Stimulated activated memory B cell treated with anti-CD40 and anti-IgM and Interleukin-4, amounts not matched to agents 10 μg/mL and 1 μg/mL and 100 μg/mL, for 72 hours (primary cell): ENCODE results near the gene RNF145.
"Not testable (repeated sequence)": the region's sequence is repeated elsewhere in the genome, so short reads cannot be mapped to it uniquely, and the experiment has no call there.

Experiments used
- ATAC-seq: fragments of 150-1000 bp; cut with Tn5 transposase; 2 replicates; pipeline ENCODE4 v1.10.0; 2021
- H3K27ac Mint-ChIP-seq: one replicate; pipeline ENCODE4 v1.8.0; 2022; ENCODE audit warnings: mild to moderate bottlenecking, mixed read lengths
- H3K27me3 Mint-ChIP-seq: one replicate; pipeline ENCODE4 v1.8.0; 2022; ENCODE audit warnings: mixed read lengths
- H3K36me3 Mint-ChIP-seq: one replicate; pipeline ENCODE4 v1.8.0; 2022; ENCODE audit warnings: mixed read lengths
- H3K4me1 Mint-ChIP-seq: one replicate; pipeline ENCODE4 v1.8.0; 2022; ENCODE audit warnings: mixed read lengths
- H3K4me3 Mint-ChIP-seq: one replicate; pipeline ENCODE4 v1.8.0; 2022; ENCODE audit warnings: mild to moderate bottlenecking, moderate library complexity, mixed read lengths
- H3K9me3 Mint-ChIP-seq: one replicate; pipeline ENCODE4 v1.8.0; 2022; ENCODE audit warnings: mixed read lengths

The RNF145 gene

GRCh38 chr5:159163027-159163700, 46.2 kb downstream of the RNF145 start:
- Mint-ChIP-seq H3K4me1 (peaks cover 13% of the 10 kb centered on the region), H3K27me3 (no peaks in the 10 kb centered on the region), H3K27ac (peak overlapping the region; percentile 42), H3K36me3 (peaks cover 32% of the 10 kb centered on the region), H3K4me3 (no peak overlapping the region), H3K9me3 (no peaks in the 10 kb centered on the region)
- ATAC-seq = peak; percentile 36

DNA sequence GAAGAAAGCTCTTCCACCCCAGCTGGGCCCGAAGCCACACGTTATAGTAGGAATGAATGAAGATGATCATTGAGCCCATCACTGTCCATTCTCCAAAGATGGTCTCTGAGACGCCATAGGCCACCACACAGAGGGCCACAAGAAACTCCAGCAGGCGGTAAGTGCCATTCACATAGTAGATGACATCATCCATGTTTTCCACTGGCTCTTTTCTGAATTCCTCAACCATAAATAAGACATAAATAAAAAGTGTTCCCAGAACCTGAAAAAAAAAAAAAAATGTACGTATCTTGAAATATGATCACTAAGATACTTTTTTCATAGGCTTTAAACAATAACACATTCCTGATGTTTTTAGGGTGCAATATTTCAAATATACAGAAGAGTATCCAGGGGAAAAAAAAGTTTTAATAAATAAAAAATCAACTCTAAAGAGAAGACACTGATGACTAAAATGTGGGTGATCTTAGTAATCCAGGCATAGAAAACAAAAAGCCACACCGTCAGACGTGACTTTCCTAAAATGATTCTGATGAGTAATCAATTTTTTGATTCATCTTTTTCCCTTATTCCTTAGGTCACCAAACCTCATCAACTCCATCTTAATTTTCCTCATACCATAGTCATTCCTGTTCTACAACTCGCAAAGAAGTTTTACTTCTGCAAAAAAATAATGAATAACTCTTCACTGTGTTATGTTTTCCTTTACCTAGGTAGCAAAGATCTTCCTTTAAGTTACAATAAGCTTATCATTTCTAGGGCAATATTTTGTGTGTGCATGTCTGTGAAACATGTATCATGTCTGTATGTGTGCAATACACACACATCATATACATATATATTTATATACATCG, 47.8 kb downstream of the RNF145 start:
- Mint-ChIP-seq H3K9me3 (no peaks in the 10 kb centered on the region), H3K27ac (no peak overlapping the region), H3K4me1 (peaks cover 17% of the 10 kb centered on the region), H3K4me3 (no peak overlapping the region), H3K27me3 (no peaks in the 10 kb centered on the region), H3K36me3 (peaks cover 35% of the 10 kb centered on the region)
- no peak for ATAC-seq

DNA sequence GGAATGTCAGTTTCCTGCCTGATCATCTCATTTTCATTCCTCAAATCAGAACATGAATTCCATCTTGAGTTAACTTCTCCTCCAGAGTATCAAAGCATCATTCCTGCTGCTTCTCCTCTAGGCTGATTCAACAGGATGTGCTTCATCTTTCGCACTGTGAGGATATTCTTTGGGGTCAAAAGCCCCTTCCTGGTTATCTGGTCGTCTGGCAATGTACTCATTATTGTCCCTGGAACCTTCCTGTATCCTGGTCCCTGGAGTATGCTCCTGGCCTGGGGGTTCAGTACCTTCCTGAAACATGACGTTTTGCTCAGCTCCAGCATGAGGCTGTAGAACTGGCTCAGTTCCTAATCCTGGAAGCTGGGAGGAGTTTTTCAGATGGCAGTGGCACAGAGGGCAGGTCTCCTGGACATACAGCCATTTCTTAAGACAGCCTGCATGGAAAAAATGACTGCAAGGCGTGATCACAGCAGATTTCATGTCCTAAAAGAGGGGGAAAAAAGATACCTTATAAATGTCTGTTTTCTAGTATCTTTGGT, 50.7 kb downstream of the RNF145 start:
- not testable (repeated sequence) for H3K27me3 Mint-ChIP-seq, H3K27ac Mint-ChIP-seq, H3K9me3 Mint-ChIP-seq, ATAC-seq, H3K4me3 Mint-ChIP-seq
- Mint-ChIP-seq H3K36me3 (peaks cover 21% of the 10 kb centered on the region), H3K4me1 (peaks cover 25% of the 10 kb centered on the region)

DNA sequence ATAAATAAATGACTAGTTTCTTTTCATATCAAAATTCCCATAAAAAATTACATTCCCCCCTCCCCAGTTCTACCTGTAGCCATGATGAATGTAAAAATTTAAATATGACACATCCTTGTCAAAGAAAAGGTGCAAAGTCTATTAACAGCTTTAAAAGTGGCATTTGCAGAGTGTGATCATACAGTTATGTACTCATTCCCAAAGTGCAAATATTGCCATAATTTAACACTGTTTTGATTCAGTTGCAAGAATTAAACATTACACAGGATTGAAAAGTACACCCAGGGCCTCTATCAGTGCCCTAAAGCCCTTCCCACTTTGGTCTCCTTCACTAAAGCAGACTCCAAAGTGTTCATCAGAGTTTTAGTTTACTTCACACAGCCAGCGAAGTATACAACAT, 51.8 kb downstream of the RNF145 start:
- H3K9me3 Mint-ChIP-seq = no peaks in the 10 kb centered on the region
- peaks cover 21% of the 10 kb centered on the region for H3K36me3 Mint-ChIP-seq
- no peak overlapping the region for H3K4me3 Mint-ChIP-seq
- H3K4me1 Mint-ChIP-seq = peaks cover 20% of the 10 kb centered on the region
- ATAC-seq = no peak
- no peak overlapping the region for H3K27ac Mint-ChIP-seq
- H3K27me3 Mint-ChIP-seq = no peaks in the 10 kb centered on the region

DNA sequence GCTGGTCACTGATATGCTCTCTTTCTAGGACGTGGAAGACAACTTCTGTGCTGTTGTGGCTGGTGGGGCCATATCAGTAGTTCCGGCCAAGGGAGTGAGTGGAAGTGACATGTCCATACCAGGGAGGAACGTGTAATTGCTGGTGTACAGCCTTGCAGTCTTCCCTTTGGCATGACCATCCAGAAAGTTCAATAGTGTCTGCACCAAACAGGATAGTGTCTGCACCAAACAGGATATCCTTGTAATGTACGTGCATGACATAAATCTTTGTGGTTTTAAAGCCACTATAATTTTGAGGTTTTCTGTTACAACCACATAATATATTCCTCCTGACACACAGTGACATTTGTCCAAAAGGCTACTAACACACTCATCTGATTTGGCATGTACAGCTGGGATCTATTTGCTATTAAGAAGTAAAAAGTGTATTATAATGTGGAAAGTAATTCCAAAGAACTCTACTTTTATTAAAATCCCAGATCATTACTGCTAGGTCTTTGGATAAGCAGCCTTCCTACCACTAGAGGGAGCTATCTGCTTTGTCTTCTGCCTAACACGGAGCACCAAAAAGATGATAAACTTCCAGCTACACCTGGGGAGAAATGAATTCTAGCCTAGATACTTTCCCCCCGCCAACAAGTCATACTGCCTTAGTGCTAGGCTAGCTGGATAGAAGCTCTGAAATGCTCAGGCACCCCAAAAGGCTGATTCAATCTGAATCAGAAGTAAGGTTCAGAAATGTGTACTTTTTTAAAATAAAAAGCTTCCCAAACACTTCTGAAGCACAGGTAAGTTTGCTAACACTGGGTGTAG, 52.7 kb downstream of the RNF145 start:
- Mint-ChIP-seq H3K27me3 (no peaks in the 10 kb centered on the region), H3K4me3 (no peak overlapping the region), H3K36me3 (peaks cover 16% of the 10 kb centered on the region), H3K9me3 (no peaks in the 10 kb centered on the region), H3K27ac (peak overlapping the region; percentile 62), H3K4me1 (peaks cover 20% of the 10 kb centered on the region)
- peak; percentile 66 for ATAC-seq

- Mint-ChIP-seq H3K36me3 (peaks cover 10% of the 10 kb centered on the region), H3K27ac (peak overlapping the region; percentile 62), H3K27me3 (no peaks in the 10 kb centered on the region)
Observed at GRCh38 chr5:159155960-159156359, 53.4 kb downstream of the RNF145 start.

GRCh38 chr5:159152876-159153275, 56.5 kb downstream of the RNF145 start:
- Mint-ChIP-seq H3K4me1 (peaks cover 15% of the 10 kb centered on the region), H3K9me3 (no peaks in the 10 kb centered on the region), H3K27me3 (no peaks in the 10 kb centered on the region), H3K36me3 (no peaks in the 10 kb centered on the region), H3K4me3 (no peak overlapping the region), H3K27ac (no peak overlapping the region)
- no peak for ATAC-seq

More at GRCh38 chr5:159155960-159156359, 53.4 kb downstream of the RNF145 start:
- peak; percentile 90 for ATAC-seq
- H3K9me3 Mint-ChIP-seq = no peaks in the 10 kb centered on the region
- peaks cover 20% of the 10 kb centered on the region for H3K4me1 Mint-ChIP-seq
- H3K4me3 Mint-ChIP-seq = no peak overlapping the region

GRCh38 chr5:159149085-159149484, 60.3 kb downstream of the RNF145 start:
- Mint-ChIP-seq H3K4me1 (no peaks in the 10 kb centered on the region), H3K27me3 (no peaks in the 10 kb centered on the region), H3K27ac (no peak overlapping the region), H3K36me3 (no peaks in the 10 kb centered on the region), H3K4me3 (no peak overlapping the region), H3K9me3 (peaks cover 2% of the 10 kb centered on the region)
- ATAC-seq = no peak

DNA sequence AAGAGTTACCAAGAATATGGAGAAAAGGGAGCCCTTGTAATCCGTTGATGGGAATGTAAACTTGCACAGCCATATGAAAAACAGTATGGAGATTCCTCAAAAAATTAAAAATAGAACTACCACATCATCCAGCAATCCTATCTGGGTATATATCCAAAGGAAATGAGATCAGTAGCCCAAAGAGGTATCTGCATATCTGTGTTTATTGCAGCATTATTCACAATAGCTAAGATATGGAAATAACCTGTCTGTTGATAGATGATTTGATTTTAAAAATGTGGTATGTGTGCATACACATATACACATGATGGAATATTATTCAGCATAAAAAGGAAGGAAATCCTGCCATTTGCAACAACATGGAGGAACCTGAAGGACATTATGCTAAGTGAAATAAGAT, 61.4 kb downstream of the RNF145 start:
- Mint-ChIP-seq H3K36me3 (no peaks in the 10 kb centered on the region), H3K9me3 (peaks cover 2% of the 10 kb centered on the region), H3K4me1 (no peaks in the 10 kb centered on the region), H3K27ac (no peak overlapping the region), H3K4me3 (no peak overlapping the region), H3K27me3 (no peaks in the 10 kb centered on the region)
- no peak for ATAC-seq

GRCh38 chr5:159146839-159147238, 62.5 kb downstream of the RNF145 start:
- H3K4me3 Mint-ChIP-seq = no peak overlapping the region
- no peak for ATAC-seq
- no peak overlapping the region for H3K27ac Mint-ChIP-seq
- peaks cover 2% of the 10 kb centered on the region for H3K9me3 Mint-ChIP-seq
- H3K27me3 Mint-ChIP-seq = peaks cover 11% of the 10 kb centered on the region
- H3K4me1 Mint-ChIP-seq = no peaks in the 10 kb centered on the region
- H3K36me3 Mint-ChIP-seq = no peaks in the 10 kb centered on the region

DNA sequence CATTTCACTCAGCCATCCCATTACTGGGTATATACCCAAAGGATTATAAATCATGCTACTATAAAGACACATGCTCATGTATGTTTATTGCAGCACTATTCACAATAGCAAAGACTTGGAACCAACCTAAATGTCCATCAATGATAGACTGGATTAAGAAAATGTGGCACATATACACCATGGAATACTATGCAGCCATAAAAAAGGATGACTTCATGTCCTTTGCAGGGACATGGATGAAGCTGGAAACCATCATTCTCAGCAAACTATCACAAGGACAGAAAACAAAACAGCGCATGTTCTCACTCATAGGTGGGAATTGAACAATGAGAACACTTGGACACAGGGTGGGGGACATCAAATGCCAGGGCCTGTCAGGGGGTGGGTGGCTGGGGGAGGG, 64.2 kb downstream of the RNF145 start:
- not testable (repeated sequence) for H3K4me3 Mint-ChIP-seq, H3K9me3 Mint-ChIP-seq, ATAC-seq, H3K27ac Mint-ChIP-seq, H3K36me3 Mint-ChIP-seq, H3K4me1 Mint-ChIP-seq
- peaks cover 26% of the 10 kb centered on the region for H3K27me3 Mint-ChIP-seq

DNA sequence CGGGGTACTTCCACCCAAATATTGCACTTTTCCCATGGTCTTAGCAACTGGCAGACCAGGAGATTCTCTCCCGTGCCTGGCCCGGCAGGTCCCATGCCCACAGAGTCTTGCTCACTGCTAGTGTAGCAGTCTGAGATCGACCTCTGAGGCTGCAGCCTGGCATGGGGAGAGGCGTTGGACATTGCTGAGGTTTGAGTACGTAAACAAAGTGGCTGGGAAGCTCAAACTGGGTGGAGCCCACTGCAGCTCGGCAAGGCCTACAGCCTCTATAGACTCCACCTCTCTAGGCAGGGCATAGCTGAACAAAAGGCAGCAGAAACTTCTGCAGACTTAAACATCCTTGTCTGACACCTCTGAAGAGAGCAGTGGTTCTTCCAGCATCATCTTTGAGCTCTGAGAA, 69.6 kb downstream of the RNF145 start:
- Mint-ChIP-seq H3K36me3 (no peaks in the 10 kb centered on the region), H3K4me3 (no peak overlapping the region), H3K27me3 (peaks cover 35% of the 10 kb centered on the region), H3K27ac (no peak overlapping the region), H3K9me3 (peaks cover 1% of the 10 kb centered on the region), H3K4me1 (no peaks in the 10 kb centered on the region)
- ATAC-seq = no peak

- Mint-ChIP-seq H3K27ac (no peak overlapping the region), H3K27me3 (peaks cover 16% of the 10 kb centered on the region), H3K9me3 (no peaks in the 10 kb centered on the region), H3K4me3 (no peak overlapping the region), H3K4me1 (no peaks in the 10 kb centered on the region), H3K36me3 (no peaks in the 10 kb centered on the region)
- ATAC-seq = no peak
Observed at GRCh38 chr5:159135896-159136531, 73.3 kb downstream of the RNF145 start.

DNA sequence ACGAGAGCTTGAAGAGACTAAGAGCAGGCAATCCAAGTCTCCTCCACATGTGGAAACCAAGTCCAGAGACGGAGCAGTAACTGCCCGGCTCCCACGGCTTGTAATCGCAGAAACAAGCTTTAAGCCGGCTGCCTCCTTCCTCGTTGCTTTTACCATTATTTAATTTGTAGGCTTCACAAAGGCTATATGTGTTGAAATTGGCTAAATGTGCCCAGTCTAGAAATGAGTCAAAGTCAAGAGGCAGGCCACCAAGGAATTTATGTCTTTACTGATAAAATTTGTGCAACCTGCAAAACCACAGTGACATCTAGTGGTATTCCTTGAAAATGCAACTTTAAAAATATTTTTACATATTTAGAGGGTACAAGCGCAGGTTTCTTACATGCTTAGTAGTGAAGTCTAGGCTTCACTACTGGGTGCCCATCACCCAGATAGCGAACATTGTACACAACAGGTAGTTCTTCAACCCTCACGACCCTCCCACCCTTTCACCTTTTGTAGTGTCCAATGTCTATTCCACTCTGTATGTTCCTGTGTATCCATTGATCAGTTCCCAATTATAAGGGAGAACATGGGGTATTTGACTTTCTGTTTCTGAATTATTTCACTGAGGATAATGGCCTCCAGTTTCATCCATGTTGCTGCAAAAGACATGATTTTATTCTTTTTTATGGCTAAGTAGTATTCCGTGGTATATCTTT, 76.2 kb downstream of the RNF145 start:
- no peaks in the 10 kb centered on the region for H3K9me3 Mint-ChIP-seq
- no peaks in the 10 kb centered on the region for H3K27me3 Mint-ChIP-seq

More for the DNA sequence above, 76.2 kb downstream of the RNF145 start:
- H3K36me3 Mint-ChIP-seq = no peaks in the 10 kb centered on the region
- H3K4me3 Mint-ChIP-seq = no peak overlapping the region
- H3K4me1 Mint-ChIP-seq = no peaks in the 10 kb centered on the region
- no peak overlapping the region for H3K27ac Mint-ChIP-seq
- ATAC-seq = no peak
